Bronchial smooth muscle cell (primary cell): ENCODE measurements around the gene MEGF9. TPM values are rescaled to one million over a fixed set of nuclear protein-coding genes. Genes with fewer than 3 reads are reported as not detected.

Source experiments
- total RNA-seq: library from RNA; depleted of rRNA; stranded (reverse); fragments of >200 nt; gene quantifications from 2 replicates; pipeline ENCODE4 v1.2.1, GENCODE V29; 2014

The MEGF9 gene
- total RNA-seq: 5.9 and 7.9 TPM in 2 replicates

GRCh38 chr9:120714088-120714845 is at the start of gene MEGF9:
Gene MEGF9 (minus strand): TSS chr9:120714470. CDS start chr9:120714358, 112 bp downstream.

GRCh38 chr9:120580051-120580896 is 134.0 kb downstream of the MEGF9 start, which contains the start of gene CDK5RAP2:
Gene CDK5RAP2 (minus strand): TSS chr9:120580167. CDS start chr9:120579978, 189 bp downstream.

Other genes starting within 250 kb of the MEGF9 start
- 22.9 and 28.3 TPM in 2 replicates for gene CDK5RAP2, start 134.3 kb downstream of the MEGF9 start, total RNA-seq
- gene FBXW2, start 78.9 kb upstream of the MEGF9 start, total RNA-seq: 22.2 and 22.9 TPM in 2 replicates
- gene PSMD5, start 128.5 kb upstream of the MEGF9 start, total RNA-seq: 14.1 and 21.8 TPM in 2 replicates
- 15.9 and 17.3 TPM in 2 replicates for gene PHF19, start 162.7 kb upstream of the MEGF9 start, total RNA-seq
- gene TRAF1, start 212.3 kb upstream of the MEGF9 start, total RNA-seq: 2.4 and 3.8 TPM in 2 replicates